Stimulated activated naive CD4-positive, alpha-beta T cell (primary cell): Measurements from ENCODE around the gene PDZD2.
"Not testable (repeated sequence)": the region's sequence is repeated elsewhere in the genome, so short reads cannot be mapped to it uniquely, and the experiment has no call there.

Experiments
- DNase-seq, 6 experiments: peaks; one replicate each; lab custom pipeline; 2025; lab: John Stamatoyannopoulos, UW

The PDZD2 gene

GRCh38 chr5:32008746-32009145 is 369.8 kb downstream of the PDZD2 start:
- no peak for DNase-seq

GRCh38 chr5:32013658-32014057 is 374.7 kb downstream of the PDZD2 start:
- no peak for DNase-seq

GRCh38 chr5:32014096-32014745 is 375.3 kb downstream of the PDZD2 start:
- DNase-seq, result no peak

GRCh38 chr5:32015262-32015661 is 376.3 kb downstream of the PDZD2 start:
- not testable (repeated sequence) for DNase-seq

- no peak for DNase-seq
Measured at GRCh38 chr5:32017692-32018367, 378.9 kb downstream of the PDZD2 start.

GRCh38 chr5:32018476-32019436 is 379.8 kb downstream of the PDZD2 start:
- no peak for DNase-seq

- peak in 3 of 6 experiments; percentile 14 to 54 (median 41) for DNase-seq
Measured at GRCh38 chr5:32020271-32020670, 381.3 kb downstream of the PDZD2 start.

- no peak for DNase-seq
Measured at GRCh38 chr5:32020946-32021345, 382.0 kb downstream of the PDZD2 start.

- DNase-seq, result no peak
Measured at GRCh38 chr5:32021771-32022170, 382.8 kb downstream of the PDZD2 start.

- DNase-seq, result no peak
Measured at GRCh38 chr5:32022638-32023037, 383.7 kb downstream of the PDZD2 start.

- no peak for DNase-seq
Measured at GRCh38 chr5:32023816-32024215, 384.9 kb downstream of the PDZD2 start.

- no peak for DNase-seq
Measured at GRCh38 chr5:32024751-32025150, 385.8 kb downstream of the PDZD2 start.

- no peak for DNase-seq
Measured at GRCh38 chr5:32027093-32027716, 388.3 kb downstream of the PDZD2 start.

- no peak for DNase-seq
Measured at GRCh38 chr5:32027717-32028458, 389.0 kb downstream of the PDZD2 start.

GRCh38 chr5:32029261-32029660 is 390.3 kb downstream of the PDZD2 start:
- DNase-seq, result no peak

- DNase-seq, result no peak
Measured at GRCh38 chr5:32029781-32030180, 390.9 kb downstream of the PDZD2 start.

GRCh38 chr5:32030222-32030621 is 391.3 kb downstream of the PDZD2 start:
- no peak for DNase-seq

GRCh38 chr5:32030686-32031085 is 391.8 kb downstream of the PDZD2 start:
- no peak for DNase-seq

GRCh38 chr5:32031089-32031488 is 392.2 kb downstream of the PDZD2 start:
- DNase-seq, result no peak

GRCh38 chr5:32038523-32038922 is 399.6 kb downstream of the PDZD2 start:
- no peak for DNase-seq

- DNase-seq, result not testable (repeated sequence)
Measured at GRCh38 chr5:32039133-32039532, 400.2 kb downstream of the PDZD2 start.
